NAMALWA (cell line): ENCODE results near the gene C10orf53.

Source experiments
- DNase-seq: peaks from one replicate; pipeline ENCODE4 v3.0.0-alpha.2; 2015; ENCODE audit warnings: low spot score

The C10orf53 gene

GRCh38 chr10:49737474-49738201 lies 58.2 kb downstream of the C10orf53 start:
- no peak for DNase-seq

- DNase-seq: no peak
Measured at GRCh38 chr10:49738616-49739360, 59.3 kb downstream of the C10orf53 start.

GRCh38 chr10:49739426-49739825 lies 60.0 kb downstream of the C10orf53 start:
- DNase-seq: no peak

GRCh38 chr10:49740346-49741107 lies 61.1 kb downstream of the C10orf53 start:
- no peak for DNase-seq

- DNase-seq: peak; percentile 35
Measured at GRCh38 chr10:49741108-49741995, 61.9 kb downstream of the C10orf53 start.

GRCh38 chr10:49742683-49743463 lies 63.4 kb downstream of the C10orf53 start:
- DNase-seq: no peak

GRCh38 chr10:49743464-49744075 lies 64.1 kb downstream of the C10orf53 start:
- no peak for DNase-seq

- DNase-seq: no peak
Measured at GRCh38 chr10:49744091-49744685, 64.7 kb downstream of the C10orf53 start.

GRCh38 chr10:49744924-49745605 lies 65.6 kb downstream of the C10orf53 start:
- DNase-seq: no peak

GRCh38 chr10:49745756-49746155 lies 66.3 kb downstream of the C10orf53 start:
- no peak for DNase-seq

GRCh38 chr10:49746626-49747302 lies 67.3 kb downstream of the C10orf53 start:
- no peak for DNase-seq
